D341Med (cell line): ENCODE results near the gene BRINP2.

ENCODE experiments used
- DNase-seq: peaks from one replicate; pipeline ENCODE4 v3.0.0; 2012; ENCODE audit warnings: low spot score

BRINP2 gene

DNA sequence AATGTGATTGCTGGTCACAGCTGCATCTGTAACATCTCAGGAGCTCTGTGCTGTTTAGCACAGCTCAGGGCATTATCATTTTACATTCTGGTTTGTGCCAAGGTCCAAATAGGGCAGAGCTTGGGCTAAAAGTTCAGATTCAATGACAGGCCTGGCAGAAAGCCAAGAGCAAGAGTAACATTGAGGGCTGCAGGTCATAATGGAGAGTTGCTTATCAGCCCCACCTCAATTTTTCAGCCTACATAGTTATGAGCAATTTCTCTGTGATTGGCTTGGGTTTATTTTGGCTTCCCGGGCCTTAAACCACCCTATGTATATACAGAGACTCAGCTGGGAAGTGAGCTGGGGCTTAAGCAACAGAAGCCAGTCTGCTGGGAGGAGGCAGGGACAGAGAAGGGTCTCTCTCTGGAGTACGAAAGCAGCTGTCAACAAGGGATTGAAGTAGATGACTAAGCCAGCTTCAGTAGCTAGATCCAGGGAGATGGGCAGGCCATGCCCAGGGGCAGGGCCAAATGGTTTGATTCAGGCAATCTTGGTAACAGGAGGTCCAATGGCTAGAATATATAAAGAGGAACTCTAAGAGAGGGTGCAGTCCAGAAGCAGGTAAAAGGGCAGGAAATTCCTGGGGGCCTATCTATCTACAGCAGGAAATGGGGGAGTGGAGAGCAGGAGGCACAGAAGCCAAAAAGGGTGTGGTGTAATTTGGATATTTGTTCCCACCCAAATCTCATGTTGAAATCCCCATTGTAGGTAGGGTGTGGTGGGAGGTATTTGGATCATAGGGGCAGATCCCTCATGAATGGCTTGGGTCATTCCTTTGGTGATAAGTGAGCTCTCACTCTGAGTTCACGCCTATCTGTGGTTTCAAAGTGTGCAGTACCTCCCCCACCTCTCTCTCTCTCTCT, 49.0 kb downstream of the BRINP2 start:
- DNase-seq = no peak

DNA sequence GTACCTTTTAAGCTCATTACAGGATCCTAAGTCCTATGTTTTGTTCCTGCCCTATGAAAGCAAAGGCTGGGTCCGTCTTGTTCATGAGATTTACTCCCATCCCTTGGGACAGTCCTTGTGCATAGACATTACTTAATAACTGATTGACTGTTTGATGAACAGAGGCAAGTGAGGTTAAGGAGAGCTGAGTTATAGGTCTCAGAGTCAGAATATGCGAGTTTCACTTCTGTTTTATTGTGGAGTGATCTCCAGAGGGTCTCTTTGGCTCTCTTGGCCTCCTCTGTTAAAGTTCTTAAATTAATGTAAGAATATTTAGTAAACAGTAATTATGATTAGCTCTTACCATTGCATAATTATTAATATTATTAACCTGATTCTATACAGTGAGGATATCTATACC, 52.6 kb downstream of the BRINP2 start:
- no peak for DNase-seq

DNA sequence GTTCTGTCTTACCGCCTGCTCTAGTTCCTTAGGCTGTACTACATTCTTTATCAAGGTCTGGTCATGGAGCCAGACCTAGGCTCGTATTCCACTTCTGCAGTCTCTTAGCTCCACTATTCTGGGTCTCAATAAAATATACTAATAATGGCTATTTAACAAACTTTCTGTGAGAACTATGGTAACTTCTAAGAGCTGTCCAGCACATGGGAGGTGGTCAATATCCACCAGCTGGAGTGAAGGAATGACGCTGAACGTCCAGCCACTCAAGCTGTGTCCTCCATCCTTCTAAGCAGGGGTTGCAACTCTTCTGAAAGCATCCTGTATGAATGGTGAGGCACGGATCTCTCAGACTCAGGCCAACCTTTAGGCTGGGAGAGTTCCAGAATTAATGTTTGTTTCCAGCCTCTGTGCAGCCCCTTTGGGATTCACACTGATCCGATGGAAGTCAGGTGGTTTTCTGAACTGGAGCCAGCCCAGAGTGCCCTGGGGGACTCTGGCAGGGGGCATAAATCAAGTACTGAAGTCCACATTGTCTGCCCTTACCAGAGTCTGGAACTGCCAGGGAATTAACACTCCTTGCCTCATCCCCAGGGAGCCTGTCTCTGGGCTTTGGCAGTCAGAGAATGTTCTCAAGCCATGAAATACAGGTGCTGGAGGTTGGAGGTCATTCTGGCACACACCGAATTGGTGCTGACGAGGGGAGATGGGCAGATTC, 57.4 kb downstream of the BRINP2 start:
- DNase-seq = no peak

DNA sequence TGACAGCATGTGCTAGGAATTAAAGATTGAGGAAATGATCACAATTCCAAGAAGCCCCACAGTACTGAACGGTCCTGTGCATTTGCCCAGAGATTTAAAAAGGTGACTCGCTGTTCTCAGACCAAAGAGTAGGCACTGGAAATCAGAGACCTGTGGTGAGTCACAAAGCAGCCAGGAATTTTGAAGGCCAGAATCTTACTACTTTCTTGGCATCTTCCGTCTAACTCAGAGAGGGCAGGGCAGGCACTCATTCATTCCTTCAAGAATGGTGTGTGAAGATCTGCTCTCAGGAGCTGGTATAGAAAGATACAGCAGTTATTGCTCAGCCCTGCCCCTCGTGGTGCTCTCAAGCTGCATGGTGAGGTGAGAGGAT, 57.9 kb downstream of the BRINP2 start:
- DNase-seq = no peak

DNA sequence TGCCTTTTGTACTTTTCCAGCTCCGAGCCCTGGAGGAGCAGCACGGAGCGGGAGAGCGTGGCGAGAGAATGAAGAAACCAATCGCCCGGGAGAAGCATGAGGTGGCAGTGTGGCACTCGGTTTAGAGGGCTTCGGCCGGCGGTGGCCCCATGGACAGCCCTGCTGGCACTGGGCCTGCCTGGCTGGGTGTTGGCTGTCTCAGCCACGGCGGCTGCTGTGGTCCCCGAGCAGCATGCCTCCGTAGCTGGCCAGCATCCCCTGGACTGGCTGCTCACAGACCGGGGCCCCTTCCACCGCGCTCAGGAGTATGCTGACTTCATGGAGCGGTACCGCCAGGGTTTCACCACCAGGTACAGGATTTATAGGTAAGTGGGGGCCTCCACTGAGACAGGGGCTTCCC, 59.0 kb downstream of the BRINP2 start:
- DNase-seq = no peak

DNA sequence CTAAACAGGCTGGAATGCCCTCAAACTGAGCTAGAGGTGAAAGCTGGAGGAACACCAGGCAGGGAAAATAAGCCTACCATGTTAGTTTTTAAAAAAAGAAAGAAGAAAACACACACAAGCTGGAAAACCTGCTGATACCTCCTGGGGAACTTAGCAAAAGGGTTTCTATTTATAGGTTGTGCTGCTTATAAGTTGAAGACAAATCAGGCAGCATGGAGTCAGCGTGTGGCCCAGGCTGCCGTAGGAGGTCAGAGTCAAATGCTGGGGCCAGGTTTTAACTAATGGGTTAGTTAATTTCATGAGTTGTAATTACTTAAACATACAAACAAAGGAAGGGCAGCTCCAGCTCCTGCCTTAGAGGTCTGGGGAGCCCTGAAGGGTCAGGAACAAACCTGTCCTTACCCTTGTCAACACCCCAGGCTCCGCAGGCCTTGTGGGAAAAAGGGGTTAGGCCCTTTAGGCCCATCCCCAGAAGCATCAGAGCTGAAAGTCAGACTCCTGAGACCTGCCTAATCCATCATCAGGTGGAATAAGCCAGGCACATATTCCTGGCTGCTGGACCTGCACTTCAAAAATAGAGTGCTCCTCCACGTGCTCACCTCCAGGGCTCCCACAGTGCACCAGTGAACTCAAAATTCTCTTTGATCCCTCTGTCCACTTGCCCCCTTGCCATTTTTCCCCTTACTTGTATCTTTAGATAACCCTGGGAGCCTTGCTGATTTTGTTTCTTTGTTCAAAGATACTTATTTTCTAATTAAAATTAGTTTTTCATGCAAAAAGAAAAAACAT, 59.7 kb downstream of the BRINP2 start:
- no peak for DNase-seq

DNA sequence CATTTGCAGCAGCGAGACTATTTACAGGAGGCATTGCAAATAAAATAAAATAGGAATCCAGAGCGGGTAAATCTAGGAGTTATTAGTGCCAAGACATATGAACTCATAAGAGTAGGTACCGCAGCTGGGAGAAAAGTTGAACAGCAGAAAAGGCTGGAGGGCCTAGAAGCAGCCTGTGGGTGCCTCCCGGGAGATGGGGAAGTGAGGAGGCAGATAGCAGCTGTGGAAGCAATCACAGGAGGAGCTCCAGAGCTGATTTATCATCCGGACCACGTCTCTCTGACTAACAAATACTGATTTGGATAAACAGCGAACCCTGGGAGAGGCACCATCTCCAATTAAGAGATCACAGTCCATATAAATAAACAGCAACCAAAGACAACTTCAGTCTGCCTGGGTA, 64.6 kb downstream of the BRINP2 start:
- DNase-seq = no peak

DNA sequence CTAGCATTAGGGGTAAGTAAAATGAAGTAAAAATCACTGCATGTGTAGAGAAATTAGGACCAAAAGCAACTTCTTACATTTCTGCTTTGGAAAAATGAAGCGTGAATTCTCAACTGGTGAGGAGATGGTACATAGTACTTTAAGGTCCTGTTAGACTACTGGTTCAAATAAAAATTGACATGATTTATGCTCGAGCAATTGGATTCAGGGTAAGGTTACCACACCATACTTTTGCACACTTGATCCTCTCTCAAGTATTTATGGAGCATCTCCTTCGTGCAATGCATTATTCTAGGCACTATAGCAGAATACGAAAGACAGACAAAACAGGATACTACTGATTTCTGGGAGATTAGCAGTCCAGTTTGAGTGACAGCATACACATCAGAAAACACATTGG, 66.2 kb downstream of the BRINP2 start:
- DNase-seq = no peak

DNA sequence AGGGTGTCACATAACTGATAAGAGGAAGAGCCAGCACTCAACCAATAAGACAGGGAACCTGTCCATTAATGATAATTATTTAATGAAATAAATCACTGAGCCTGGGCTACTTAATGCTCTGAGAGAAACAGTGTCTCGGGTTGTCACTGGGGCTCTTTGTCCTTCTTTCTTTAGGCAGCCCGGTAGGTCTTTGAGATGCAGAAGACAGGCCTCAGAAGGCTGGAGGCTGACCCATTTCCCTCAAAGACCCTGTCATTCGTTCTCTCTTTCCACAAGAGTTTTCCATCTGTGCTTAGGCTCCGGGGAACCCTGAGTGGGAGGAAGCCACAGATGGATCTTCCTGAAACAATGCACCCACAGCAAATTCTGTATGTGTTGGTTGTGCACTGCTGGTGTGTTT, 68.2 kb downstream of the BRINP2 start:
- DNase-seq = no peak

DNA sequence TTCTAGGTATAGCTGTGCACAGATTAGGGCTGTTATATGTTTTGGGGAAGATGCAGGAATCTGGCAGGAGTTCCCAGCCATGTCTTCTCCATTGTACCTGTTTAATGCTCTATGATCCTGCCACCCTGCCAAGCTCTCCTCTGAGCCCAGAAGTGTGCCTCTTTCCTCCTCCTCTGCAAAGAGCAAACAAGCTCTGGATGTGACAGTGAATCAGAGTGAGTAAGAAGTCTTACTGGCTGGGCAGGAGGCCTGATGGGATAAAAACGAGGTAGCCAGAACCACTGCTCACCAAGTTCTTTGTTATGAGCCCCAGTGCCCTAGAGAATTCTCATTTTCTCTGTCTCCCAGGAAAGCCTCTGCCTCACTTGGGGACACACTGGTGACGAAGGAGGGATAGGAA, 69.0 kb downstream of the BRINP2 start:
- DNase-seq = no peak

DNA sequence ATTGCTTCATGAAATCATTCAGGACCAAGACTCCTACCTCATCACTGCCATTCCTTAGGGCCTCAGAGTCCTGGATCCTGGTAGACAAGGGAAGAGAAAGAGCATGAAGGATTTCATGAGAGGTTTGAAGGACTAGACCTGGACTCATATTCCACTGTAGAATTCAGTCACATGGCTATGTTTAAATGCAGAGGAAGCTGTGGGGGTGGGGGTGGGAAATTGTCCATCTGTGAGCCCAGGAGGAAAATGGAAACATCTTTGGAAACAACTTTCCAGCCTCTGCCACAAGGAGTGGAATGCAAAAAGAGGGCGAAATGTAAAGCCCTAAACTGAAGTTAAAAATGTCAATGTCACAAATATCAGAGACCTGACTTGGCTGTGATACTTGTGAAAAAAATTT, 73.0 kb downstream of the BRINP2 start:
- DNase-seq = no peak

DNA sequence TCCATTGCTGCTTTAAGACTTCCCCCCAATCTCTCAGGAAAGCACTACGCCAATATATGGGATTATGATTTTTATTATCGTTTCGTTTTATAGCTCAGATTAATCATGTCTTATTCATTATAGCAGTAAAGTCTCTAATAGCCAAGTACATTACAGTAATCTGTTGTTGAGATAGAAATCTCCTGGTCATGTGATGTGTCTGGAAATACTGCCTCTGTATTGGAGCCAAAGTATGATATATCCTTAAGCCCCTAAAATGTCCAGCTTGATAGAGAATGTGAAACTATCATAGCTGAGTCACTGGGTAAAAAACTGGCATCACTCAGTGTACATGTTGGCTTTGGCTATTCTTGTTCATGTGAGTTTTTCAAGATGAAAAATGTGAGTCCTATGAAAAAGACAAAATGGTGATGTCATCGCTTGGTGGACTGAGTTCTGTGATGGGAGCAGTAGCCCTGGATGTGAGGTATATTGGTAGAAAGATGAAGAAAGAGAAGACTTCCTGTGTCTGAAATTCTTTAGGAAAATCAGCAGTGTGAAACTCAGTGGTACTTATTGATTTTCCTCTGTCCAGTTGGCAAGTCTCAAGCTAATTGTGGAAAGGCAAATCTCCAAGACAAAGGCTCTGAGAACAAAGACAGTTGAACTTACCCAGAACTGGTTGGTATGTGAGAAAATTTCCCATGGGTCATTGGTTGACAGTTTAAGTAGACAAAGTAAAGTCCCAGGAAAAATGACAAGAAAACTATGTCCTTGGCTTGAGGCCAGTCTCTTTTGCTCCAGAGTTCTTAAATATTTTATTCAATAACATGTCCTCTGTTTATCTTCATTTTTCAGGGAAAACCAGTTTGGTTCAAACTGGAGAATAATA, 76.2 kb downstream of the BRINP2 start:
- no peak for DNase-seq

DNA sequence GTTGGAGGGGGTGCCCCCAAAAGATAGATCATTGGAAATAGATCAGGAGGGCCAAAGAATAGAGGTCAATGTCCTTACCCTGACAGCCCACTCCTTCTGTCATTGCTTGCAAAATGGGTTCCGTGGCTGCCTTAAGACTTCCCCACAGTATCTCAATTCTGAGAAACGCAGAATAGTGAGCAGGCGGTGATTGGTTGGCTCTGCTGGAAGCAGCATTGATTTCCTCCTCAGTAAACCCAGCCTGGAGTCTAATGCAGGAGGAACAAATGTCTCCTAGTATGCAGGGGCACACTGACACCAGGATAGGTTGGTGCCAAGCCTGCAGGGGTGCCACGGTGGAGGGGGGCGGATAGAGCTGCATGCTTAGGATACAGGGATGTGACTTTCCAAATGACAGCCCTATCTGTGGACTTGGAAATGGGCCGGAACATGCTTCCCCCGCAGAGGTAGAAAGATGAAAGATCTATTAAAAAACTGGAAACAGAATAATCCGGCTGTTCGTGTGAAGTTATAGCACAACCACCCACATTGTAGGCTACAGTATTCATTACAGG, 76.9 kb downstream of the BRINP2 start:
- no peak for DNase-seq

DNA sequence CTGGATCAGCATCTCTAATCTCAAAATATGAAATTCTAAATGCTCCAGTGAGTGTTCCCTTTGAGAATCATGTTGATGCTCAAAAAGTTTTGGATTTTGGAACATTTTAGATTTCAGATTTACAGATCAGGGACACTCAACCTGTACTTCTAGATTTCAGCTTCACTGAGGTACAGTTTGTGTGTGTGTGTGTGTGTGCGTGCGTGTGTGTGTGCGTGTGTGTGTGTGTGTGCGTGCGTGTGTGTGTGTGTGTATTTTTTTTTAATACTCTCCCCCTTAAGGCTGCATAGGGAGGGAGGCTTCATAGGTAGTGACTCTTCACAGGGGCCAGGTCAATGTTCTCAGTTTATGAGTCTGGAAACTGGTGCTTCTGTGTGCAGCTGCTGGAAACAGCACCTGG, 77.5 kb downstream of the BRINP2 start:
- no peak for DNase-seq

DNA sequence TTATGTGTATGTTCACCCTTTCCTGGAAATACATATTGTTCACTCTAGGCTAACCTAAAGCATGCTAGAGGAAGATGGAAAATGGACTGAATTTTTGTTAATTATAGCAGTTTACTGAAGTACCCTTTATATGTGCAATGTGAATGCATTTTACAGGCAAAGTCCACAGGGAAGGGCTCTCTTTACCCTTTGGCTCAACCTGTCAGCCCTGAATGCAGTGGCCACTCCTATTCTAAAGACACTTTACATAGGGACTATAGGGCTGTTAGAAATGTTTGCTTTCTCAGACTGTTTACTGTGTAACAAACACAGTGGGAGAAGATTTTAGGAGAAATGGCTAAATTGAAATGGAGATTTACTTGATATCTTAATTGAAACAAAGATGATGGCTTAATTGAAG, 78.5 kb downstream of the BRINP2 start:
- no peak for DNase-seq

DNA sequence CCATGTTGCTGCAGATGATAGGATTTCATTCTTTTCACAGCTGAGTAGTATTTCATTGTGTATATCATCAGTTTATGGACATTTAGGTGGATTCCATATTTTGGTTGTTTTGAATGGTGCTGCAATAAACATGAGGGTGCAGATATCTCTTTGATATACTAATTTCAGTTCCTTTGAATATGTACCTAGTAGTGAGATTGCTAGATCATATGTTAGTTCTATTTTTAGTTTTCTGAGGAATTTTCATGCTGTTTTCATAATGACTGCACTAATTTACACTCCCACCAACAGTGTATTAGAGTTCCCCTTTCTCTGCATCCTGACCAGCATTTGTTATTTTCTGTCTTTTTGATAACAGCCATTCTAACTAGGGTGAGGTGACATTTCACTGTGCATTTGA, 82.1 kb downstream of the BRINP2 start:
- no peak for DNase-seq

DNA sequence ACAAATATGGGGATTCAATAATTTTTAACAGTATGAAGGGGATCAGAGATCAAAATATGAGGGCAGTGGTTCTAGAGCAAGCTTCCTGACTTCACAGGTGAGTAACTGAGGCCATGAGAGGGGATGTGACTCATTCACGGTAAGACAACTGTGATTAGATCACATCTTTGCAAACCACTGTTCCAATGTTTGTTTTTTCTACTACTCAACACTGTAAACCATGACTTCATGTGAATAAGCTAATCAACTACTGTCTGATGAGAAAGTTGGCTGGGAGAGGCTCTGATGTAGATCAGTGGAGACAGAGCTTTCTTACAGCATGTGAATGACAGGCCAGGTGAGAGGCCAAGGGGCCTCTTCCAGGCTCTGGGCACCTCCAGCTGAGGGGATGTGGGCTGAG, 84.7 kb downstream of the BRINP2 start:
- DNase-seq = no peak

DNA sequence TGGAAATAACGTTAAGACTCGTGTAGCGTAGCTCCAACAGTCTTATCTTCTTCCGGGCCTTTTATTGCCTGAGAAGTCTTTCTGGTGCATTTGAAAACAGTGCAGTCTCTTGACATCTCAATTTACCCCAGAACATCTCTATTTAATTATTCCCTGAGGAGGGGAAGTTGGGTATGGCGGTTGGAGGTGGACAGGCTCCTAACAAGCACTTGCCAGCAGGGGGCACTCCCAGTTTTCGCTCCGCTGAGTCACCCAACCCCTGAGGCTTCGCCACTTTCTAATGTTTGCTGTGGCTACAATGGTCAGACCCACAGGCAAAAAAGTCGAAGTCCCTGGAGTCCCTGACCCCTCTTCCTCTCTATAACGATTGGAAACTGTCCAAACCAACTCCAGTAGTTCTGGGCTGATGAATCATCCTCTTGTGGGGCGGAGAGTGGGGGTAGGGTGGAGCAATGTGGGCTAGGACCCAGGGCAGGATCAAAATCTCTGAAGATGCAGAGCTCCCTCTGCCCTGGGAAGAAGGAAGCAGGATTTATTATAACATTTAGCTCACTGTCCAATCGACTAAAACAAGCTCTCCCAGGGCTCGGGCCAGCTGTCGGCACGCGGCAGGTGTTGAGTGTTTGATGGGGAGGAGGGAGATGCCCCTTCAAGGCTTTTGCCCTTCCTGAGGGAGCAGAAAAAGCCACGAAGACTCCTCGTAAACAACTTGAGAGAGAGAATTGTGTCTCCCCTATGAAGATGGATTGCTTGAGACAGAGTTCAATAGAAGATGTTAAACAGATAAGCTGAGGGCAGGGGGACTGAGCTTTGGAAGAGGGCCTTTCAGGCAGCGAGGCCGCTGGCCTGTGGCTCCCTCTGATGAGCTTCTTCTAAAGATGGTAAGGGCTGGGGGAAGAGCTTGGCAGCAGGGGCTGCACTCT, 85.7 kb downstream of the BRINP2 start:
- peak; percentile 70 for DNase-seq

DNA sequence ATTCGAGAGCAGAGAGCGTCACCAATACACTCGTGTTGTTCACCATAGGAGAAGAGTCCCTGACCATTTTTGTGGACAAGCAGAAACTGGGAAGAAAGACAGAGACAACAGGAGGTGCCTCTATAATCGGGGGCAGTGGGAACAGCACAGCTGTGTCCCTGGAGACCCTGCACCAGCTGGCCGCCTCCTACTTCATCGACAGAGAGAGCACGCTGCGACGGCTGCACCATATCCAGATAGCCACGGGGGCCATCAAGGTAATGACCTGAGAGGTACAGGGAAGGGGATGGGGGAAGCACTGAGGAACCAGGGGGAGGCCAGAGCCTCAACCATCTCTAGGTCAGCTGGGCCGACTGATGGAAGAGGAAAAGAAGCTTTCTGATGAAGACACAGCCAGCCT, 86.4 kb downstream of the BRINP2 start:
- no peak for DNase-seq

DNA sequence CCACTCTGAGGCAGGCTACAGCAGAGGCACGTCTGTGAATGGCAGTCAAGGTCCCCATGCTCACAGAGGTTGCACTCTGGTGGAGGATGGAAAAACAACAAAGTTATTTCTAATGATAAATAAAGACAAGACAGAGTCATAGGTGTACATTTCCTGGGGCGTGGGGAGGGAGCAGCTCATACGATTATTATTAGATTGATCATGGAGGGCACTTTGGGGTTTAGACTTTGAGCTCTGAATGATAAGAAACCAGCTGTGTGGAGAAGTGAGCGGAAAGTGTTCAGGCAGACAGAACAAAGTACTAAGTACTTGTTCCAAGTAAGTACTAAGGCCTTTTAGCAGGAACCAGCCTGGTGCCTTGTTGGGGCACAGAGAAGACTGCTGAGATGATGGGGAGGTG, 86.8 kb downstream of the BRINP2 start:
- no peak for DNase-seq
